Neutrophil (primary cell): ENCODE measurements around the gene FAM167B.

Source experiments
- H3K27ac ChIP-seq: fragments of 200-600 bp; sonication (generic); 2 replicates; pipeline ENCODE4 v1.5.1; 2016; ENCODE audit warnings: mild to moderate bottlenecking, moderate library complexity
- H3K27me3 ChIP-seq: fragments of 200-600 bp; sonication (generic); 2 replicates; pipeline ENCODE4 v1.6.0; 2016; ENCODE audit warnings: mild to moderate bottlenecking
- H3K36me3 ChIP-seq: fragments of 200-600 bp; sonication (generic); 2 replicates; pipeline ENCODE4 v1.5.1; 2017
- H3K4me1 ChIP-seq, 2 experiments: fragments of 200-600 bp in 1 of 2; sonication (generic) in 1 of 2; 1 replicate in 1 of 2; 2 replicates in 1 of 2; pipeline versions ENCODE4 v1.5.1 to v1.6.1; 2013 to 2016; ENCODE audit warnings: low read depth in 1 of 2, low read length in 1 of 2, mild to moderate bottlenecking in 1 of 2, moderate library complexity in 1 of 2; ENCODE audit not compliant: control insufficient read depth in 1 of 2, insufficient read depth in 1 of 2
- H3K4me3 ChIP-seq, 2 experiments: fragments of 200-600 bp in 1 of 2; sonication (generic) in 1 of 2; 1 replicate in 1 of 2; 2 replicates in 1 of 2; pipeline ENCODE4 v1.5.1; 2013 to 2016; ENCODE audit warnings: low read depth in 1 of 2, low read length in 1 of 2, mild to moderate bottlenecking in 1 of 2, moderate library complexity in 1 of 2
- H3K9me3 ChIP-seq: fragments of 200-600 bp; sonication (generic); 2 replicates; pipeline ENCODE4 v1.5.1; 2016
- TF ChIP-seq, protein P1 (sequence below): fragments of 200-600 bp; sonication (generic); IDR thresholded peaks from 2 replicates; pipeline ENCODE4 v1.5.1; 2016; ENCODE audit warnings: antibody characterized with exemption

FAM167B gene

DNA sequence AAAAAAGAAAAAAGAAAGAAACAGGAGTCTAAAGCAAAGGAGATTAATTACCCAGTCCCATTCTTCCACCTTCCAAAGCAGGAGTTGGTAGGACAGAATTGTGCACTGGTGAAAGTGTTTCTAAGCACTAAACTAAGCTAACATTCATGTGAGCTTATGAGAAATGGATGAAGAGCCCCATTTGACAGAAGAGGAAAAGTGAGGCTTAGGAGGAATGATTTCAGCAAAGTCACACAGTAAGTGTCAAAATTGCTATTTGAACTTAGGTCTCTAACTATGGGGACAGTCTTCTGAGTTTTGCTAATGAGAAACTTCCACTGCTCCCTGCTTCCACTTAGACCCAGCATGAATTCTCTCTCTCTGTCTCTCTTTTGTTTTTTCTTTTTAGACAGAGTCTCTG lies 22.7 kb downstream of the FAM167B start:
- Histone ChIP-seq H3K27ac (no peak overlapping the region), H3K4me3 (no peak overlapping the region), H3K36me3 (no peaks in the 10 kb centered on the region), H3K4me1 (no peaks in the 10 kb centered on the region), H3K27me3 (peaks cover 22% of the 10 kb centered on the region), H3K9me3 (no peaks in the 10 kb centered on the region)
- TF ChIP-seq, protein P1, sequence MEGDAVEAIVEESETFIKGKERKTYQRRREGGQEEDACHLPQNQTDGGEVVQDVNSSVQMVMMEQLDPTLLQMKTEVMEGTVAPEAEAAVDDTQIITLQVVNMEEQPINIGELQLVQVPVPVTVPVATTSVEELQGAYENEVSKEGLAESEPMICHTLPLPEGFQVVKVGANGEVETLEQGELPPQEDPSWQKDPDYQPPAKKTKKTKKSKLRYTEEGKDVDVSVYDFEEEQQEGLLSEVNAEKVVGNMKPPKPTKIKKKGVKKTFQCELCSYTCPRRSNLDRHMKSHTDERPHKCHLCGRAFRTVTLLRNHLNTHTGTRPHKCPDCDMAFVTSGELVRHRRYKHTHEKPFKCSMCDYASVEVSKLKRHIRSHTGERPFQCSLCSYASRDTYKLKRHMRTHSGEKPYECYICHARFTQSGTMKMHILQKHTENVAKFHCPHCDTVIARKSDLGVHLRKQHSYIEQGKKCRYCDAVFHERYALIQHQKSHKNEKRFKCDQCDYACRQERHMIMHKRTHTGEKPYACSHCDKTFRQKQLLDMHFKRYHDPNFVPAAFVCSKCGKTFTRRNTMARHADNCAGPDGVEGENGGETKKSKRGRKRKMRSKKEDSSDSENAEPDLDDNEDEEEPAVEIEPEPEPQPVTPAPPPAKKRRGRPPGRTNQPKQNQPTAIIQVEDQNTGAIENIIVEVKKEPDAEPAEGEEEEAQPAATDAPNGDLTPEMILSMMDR: no peak

DNA sequence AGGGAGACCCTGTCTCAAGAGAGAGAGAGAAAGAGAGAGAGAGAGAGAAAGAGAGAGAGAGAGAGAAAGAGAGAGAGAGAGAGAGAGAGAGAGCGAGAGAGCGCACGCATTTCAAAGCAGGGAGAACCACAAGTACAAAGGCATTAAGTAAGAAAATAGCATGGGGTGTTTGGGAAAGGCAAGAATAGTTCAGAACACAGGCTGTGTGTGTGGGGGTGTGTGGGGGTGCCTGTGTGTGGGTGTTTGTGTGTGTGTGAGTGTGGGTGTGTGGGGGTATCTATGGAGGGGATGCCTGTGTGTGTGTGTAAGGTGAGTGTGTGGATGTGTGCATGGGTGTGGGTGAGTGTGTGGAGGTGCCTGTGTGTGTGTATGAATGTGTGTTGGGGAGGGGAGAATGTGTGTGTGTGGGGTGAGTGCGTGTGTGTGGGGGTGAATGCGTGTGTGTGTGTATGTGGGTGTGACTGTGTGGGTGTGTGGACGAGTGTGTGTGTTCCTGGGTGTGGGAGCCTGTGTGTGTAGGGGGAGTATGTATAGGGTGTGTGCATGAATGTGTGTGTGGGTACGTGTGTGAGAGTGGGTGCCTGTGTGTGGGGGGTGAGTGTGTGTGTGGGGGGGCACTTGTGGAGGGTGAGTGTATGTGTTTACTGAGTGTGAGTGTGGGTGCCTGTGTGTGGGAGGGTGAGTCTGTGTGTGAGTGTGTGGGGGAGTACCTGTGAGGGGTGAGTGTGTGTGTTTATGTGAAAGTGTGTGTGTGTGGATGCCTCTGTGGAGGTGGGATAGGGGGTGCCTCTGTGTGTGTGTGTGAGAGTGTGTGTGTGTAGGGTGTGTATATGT lies 25.8 kb downstream of the FAM167B start:
- Histone ChIP-seq H3K4me1 (no peaks in the 10 kb centered on the region), H3K4me3 (no peak overlapping the region), H3K9me3 (no peaks in the 10 kb centered on the region), H3K27ac (no peak overlapping the region), H3K36me3 (no peaks in the 10 kb centered on the region), H3K27me3 (peaks cover 52% of the 10 kb centered on the region)
- TF ChIP-seq, protein P1: no peak

DNA sequence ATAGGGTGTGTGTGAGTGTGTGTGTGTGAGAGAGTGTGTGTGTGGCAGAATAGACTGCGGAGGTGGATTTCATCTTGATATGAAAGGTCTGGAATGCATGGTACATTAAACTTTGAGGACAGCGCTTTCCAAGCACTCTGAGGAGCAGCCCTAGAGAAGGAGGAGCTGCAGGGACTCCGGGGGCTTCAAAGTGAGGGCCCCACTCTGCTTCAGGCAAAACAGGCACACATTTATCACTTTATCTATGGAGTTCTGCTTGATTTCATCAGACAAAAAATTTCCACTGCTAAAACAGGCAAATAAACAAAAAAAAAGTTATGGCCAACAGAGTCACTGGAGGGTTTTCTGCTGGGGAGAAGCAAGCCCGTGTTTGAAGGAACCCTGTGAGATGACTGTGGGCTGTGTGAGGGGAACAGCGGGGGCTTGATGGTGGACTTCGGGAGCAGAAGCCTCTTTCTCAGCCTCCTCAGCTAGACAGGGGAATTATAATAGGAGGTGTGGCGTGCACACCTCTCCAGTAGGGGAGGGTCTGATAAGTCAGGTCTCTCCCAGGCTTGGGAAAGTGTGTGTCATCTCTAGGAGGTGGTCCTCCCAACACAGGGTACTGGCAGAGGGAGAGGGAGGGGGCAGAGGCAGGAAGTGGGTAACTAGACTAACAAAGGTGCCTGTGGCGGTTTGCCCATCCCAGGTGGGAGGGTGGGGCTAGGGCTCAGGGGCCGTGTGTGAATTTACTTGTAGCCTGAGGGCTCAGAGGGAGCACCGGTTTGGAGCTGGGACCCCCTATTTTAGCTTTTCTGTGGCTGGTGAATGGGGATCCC lies 26.6 kb downstream of the FAM167B start:
- Histone ChIP-seq H3K27ac (no peak overlapping the region), H3K9me3 (no peaks in the 10 kb centered on the region), H3K4me1 (no peaks in the 10 kb centered on the region), H3K4me3 (no peak overlapping the region), H3K36me3 (no peaks in the 10 kb centered on the region), H3K27me3 (peaks cover 56% of the 10 kb centered on the region)
- TF ChIP-seq, protein P1: no peak

DNA sequence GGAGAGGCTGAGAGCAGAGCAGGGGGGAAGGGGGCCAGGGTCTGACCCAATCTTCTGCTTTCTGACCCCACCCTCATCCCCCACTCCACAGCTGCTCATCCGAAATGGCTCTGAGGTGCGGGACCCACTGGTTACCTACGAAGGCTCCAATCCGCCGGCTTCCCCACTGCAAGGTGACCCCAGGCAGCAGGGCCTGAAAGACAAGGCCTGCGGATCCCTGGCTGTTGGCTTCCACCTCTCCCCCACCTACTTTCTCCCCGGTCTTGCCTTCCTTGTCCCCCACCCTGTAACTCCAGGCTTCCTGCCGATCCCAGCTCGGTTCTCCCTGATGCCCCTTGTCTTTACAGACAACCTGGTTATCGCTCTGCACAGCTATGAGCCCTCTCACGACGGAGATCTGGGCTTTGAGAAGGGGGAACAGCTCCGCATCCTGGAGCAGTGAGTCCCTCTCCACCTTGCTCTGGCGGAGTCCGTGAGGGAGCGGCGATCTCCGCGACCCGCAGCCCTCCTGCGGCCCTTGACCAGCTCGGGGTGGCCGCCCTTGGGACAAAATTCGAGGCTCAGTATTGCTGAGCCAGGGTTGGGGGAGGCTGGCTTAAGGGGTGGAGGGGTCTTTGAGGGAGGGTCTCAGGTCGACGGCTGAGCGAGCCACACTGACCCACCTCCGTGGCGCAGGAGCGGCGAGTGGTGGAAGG lies 27.8 kb downstream of the FAM167B start:
- H3K27ac ChIP-seq: no peak overlapping the region
- H3K36me3 ChIP-seq: no peaks in the 10 kb centered on the region
- no peak overlapping the region for H3K4me3 ChIP-seq
- no peaks in the 10 kb centered on the region for H3K4me1 ChIP-seq
- peaks cover 61% of the 10 kb centered on the region for H3K27me3 ChIP-seq
- TF ChIP-seq, protein P1: no peak
- H3K9me3 ChIP-seq: no peaks in the 10 kb centered on the region

DNA sequence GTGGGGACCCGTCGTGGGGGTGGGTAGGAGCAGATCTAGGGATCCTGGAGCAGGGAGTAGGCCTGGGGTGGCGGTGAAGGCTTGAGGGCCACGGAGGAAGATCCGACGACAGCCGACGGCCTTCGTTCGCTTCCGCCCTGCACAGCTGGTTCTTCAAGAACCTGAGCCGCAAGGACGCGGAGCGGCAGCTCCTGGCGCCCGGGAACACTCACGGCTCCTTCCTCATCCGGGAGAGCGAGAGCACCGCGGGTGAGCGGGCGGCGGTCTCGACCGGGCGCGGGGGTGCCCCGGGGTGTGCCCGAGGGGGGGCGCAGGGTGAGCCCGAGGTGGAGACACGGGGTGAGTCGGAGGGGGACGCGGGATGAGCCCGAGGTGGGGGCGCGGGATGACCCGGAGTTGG lies 28.4 kb downstream of the FAM167B start:
- TF ChIP-seq, protein P1: no peak
- Histone ChIP-seq H3K9me3 (no peaks in the 10 kb centered on the region), H3K36me3 (no peaks in the 10 kb centered on the region), H3K27ac (no peak overlapping the region), H3K4me3 (no peak overlapping the region), H3K4me1 (no peaks in the 10 kb centered on the region), H3K27me3 (peaks cover 61% of the 10 kb centered on the region)
